Suprapubic skin (tissue), 3 donors: Measurements from ENCODE around the gene GNB1.

ENCODE experiments used
- CTCF ChIP-seq, 2 donors: fragments of 200-600 bp in 1 of 2; fragments of 450-650 bp in 1 of 2; sonication (generic) in 1 of 2; IDR thresholded peaks; one replicate each; pipeline ENCODE4 v1.5.1; 2016 to 2019; ENCODE audit warnings: antibody characterized with exemption in 2 of 2, mild to moderate bottlenecking in 1 of 2, moderate library complexity in 1 of 2
- POLR2AphosphoS5 ChIP-seq, 3 donors: sonication (generic); formaldehyde crosslinking; IDR thresholded peaks; one replicate each; pipeline ENCODE4 v1.6.1; 2017; ENCODE audit warnings: antibody characterized with exemption in 3 of 3

- no peak for TF ChIP-seq CTCF (IDR thresholded peaks at IDR 0.05)
- TF ChIP-seq POLR2AphosphoS5 (IDR thresholded peaks at IDR 0.05) = no peak
Observed at GRCh38 chr1:1781526-1781903, 109.4 kb downstream of the GNB1 start.
